ENCODE results near the gene OR10J4.
"Not testable (repeated sequence)": the region's sequence is repeated elsewhere in the genome, so short reads cannot be mapped to it uniquely, and the experiment has no call there.

OR10J4 gene

DNA sequence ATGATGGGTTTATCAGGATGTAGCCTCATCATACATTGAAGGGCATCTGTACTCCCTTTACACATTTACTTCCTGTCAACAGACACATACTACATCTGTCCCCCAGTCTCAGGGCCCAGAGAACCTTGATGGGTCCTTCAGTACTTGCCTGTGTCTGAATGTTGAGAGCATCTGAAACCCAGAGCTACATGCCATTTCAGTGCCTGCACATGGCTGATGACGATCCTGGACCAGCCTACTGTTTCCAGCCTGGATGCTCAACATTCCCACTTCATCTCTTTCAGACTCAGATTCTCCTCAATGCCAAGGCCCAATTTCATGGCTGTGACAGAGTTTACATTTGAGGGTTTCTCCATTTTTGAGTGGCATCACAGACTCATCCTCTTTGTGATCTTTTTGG lies at the start of gene OR10J4:
Gene OR10J4, plus strand, starts transcription at position 301 of the 400 bp plus-strand sequence.
- no peak for DNase-seq

DNA sequence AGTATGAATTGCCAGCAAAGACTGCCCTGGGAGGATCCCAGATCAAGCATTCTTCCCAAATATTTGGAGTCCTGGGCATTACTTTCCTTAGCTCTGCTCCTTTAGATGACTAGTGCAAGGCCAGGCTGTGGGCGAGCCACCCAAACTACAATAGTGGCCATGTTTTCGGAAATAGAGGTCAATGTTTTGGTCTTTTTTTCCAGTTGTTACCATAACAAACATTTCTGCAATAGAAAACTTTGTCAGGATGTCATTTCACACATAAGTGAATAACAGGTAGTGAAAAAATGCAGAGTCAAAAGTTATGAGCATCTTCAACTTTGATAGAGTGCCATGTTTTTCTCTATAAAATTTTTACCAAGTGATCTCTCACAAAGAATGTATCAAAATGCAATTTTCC lies 25.2 kb upstream of the OR10J4 start:
- no peak for DNase-seq

DNA sequence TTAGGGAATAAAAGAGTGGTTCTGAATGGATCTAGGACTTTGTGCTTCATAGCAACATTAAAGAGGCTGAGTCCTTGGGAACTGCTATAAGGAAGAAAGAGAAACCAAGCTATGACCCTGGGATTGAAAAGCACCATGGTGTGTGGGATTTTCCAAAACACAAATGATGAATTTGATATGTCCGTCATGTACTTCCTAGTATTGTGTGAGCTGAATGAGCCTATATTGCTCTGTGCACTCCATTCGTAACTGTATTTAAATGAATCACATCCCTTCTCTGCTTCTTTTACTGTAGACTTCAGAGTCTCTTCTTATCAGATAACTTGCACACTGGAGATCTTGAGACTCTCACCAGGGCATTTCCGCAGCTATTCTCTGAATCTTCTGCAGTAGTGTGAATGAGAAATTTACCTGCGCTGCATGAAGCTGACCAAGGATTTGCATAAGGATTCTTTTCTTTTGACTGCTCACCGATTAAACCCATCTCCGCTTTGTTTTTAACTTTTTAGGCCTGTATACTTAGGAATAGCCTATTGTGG lies 23.1 kb upstream of the OR10J4 start:
- DNase-seq, result no peak

DNA sequence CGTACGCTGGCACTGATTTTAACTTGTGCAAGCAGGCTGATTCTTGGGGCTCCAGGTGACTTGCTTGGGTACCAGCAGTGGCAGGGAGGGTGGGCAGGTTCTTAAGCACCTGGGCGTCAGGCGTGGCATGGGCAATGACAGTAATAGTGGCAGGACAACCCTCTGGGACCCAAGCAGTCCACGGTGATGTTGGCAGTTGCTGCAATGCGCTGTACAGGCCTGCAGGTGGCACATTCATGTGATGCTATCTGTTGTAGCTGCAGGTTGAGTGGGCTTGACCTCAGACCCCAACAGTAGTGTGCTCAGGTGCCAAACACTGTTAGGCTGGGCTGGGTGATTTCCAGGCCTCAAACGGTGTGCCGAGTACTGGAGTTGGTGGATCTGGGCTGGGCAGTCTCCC lies 10.2 kb upstream of the OR10J4 start:
- no peak for DNase-seq

DNA sequence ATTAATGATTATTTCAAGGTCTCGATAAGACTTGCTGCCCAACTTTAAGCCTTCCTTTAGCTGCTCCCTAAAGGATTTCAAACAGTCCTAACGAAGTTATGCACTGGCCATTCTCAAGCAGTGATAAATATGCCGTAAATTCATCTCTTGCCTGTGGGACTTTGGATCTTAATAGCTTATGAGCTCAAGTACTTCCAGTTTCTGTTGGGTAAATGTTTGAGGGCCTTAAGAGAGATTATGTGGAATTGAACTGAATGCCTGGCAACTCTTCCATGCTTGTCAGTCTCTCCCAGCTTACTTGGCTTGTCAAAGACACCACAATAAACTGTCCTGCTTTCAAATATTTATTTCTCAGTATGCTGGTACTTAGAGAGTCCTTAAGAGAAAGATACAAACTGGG lies 3.5 kb upstream of the OR10J4 start:
- DNase-seq, result no peak

DNA sequence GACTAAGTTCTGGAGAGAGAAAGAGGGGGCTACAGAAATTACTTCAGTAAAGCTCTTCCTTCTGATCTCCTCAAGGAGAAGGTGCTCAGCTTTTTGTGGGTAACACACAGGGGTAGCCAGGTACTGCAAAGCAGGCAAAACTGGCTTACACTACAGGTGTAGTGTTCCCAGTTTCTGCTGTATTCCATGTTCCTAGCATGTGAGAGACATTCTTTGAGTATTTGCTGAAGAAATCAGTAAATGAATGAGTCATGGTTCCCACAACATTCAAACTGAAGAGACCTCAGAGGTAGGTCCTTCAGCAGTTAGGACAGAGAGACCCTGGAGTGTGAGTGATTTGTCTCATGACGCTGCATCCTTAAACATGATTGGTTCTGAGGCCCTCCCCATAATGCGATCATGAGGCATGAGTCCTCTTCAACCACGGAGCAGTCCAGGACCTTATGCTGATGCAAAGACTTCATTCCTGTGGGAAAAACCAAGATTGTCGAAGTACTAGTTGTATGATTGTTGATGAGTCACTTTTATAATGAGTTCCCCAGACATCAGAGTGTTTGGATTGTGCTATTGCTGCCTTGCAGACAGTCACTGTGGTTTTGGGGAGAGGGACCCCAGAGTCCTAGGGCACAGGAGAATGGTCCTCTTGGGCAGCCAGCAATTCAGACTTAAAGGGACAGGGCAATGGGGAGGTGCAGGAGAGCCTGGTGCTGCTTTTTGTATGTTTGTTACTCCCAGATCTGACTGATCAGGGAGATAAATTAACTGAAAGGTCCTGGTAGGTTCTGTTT lies 2.7 kb upstream of the OR10J4 start:
- no peak for DNase-seq

DNA sequence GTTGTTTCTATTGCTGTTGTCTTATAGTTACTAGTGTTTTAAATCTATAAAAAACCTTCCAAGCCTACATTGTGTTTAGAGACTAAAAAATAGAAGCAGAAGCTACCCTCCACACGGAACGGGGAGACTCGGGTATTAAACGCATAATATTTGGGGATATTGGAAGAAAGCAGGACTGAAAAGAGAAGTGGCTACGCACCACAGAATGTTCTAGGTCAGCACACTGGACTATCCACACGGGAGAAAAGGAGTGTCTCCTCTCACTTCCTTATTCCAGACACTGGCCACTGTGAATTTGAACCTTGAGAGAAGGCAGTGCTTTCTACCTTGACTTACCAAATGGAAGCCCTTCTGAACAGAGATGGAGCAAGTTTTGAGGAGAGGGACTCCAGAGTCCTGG lies 1.0 kb upstream of the OR10J4 start:
- no peak for DNase-seq

DNA sequence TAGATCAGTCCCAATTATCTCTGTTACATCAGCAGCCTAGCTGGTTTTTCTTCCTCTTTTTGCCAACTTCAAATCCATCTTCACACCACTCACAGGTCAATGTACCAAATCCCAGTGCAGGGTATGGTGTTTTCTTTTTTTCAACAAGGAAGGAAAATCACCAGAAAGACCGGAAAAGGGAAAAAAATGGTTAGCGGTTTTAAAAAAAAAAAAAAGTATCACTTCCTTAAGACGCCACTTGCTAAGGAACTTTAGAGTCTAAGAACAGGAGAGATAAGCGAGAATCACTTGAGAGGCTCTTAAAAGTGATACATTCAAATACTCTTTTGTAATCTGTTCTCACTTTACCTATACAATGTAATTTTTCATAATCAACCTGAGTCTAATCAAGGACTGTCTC lies 4.5 kb downstream of the OR10J4 start:
- no peak for DNase-seq

DNA sequence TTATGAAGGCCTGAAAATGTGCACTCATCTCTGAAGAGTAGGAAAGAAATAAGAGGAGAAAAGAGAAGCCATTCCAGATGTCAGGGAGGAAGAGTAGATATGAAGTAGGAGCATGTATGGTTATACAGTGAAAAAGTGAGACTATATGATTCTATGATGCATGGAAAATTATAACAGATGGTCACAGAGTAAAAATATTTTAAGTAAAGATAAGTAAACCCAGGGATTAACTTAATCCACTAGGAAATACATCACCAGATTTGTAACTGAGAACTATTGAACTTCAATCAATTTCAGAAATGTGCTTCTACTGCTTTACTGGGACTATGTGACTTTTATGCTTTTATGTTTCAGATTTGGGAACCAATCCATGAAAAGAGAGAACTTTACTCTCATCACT lies 7.4 kb downstream of the OR10J4 start, which contains the start of gene OR10J1:
Gene OR10J1, plus strand, starts transcription at position 301 of the 400 bp plus-strand sequence. Its CDS starts 70 bp downstream, at position 371.
- DNase-seq, result no peak

DNA sequence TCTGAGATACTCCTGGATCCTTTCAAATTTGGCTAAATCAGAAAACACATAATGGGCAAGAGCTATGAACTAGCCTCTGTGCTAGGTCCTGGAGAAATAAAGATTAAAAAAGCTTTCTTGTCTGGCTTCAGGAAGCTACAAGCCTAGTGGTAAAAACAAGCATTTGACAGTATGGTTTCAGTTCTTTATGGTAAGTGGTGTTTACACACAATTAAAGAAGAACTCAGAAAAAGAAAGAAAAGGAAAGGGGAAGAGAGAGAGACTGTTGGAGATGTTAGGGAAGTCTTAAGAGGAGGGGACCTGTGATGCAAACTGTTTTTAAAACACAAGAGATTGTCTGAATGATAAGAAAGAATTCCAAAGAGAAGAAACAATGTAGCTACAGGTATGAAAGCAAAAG lies 9.4 kb downstream of the OR10J4 start:
- no peak for DNase-seq

DNA sequence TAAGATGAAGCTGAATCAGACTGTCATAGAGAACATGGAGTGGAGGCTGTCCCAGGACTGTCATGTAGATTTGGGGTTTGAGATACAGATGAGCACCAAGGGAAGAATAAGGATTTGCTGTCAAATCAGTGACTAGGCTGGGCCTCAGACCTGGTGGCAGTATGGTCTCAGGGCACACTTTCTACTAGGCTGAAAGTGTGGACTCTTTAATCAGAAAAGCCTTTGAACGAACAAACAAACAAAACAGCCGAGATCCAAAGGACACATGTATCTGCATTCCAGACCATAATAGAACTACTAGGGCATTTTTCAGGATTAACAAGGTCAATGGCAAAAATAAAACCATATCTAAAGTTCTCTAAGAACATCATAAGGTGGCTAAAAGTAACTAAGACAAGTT lies 10.4 kb downstream of the OR10J4 start:
- no peak for DNase-seq

DNA sequence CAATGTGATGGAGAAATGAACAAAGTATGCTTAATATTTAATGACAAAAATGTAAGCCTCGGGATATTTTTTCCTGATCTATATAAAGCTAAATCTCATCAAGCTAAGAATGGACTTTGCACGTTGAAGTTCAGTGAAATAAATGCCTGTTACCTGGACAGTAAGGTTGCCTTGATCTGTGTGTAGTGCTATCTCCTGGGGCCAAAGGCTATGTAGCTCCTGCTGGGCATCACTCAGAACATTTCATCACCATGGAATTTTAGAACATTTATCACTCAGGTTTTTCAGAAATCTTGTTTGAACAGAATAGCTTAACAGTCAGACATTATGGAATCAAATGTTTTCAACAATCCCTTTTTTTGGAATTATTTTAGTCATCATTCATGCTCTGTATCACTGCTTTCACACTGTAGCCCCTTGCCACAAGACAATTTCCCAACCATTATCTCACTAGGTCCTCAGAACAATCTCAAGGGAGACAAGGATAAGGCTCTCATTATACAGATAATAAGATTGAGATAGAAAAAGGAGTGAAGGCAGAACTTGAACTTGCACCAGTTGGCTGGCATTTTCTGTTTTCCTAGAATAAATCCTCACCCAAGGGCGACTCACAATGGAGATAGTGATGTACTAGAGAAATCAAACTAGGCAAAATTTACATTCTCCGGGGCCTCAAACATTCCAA lies 11.2 kb downstream of the OR10J4 start:
- DNase-seq, result no peak

DNA sequence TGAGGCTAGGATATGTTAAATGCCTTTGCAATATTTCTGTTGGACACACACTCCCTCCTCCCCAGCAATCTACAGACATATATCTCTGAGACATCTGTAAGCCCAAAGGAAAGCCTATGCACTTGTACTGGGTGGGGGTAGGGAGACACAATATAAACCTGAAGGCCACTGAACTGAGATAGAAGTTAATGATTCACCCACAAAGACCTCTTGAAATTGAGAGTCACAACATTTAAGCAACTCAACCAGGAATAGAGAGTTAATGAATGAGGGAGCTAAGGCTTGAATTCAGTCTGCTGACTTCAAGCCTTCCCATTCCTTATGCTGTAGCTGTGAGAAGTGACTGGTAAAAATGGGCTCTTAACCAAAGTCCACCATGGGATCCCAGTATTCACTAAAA lies 12.5 kb downstream of the OR10J4 start:
- DNase-seq, result no peak

DNA sequence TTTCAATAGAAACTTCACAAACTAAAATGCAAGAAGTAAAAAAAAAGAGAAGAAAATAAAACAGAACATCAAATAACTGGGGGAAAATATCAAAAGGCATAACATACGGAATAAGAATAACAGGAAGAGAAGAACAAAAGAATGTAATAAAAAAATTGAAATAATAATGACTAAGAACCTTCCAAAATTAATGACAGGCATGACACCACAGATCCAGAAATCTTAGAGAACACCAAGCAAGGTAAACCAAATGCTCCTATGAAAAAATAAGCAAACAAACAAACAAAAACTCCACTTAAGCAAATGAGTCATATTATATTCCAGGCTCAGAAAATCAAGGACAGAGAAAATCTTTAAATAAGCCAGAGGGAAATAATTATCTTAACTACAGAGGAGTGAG lies 16.2 kb downstream of the OR10J4 start:
- DNase-seq, result no peak

DNA sequence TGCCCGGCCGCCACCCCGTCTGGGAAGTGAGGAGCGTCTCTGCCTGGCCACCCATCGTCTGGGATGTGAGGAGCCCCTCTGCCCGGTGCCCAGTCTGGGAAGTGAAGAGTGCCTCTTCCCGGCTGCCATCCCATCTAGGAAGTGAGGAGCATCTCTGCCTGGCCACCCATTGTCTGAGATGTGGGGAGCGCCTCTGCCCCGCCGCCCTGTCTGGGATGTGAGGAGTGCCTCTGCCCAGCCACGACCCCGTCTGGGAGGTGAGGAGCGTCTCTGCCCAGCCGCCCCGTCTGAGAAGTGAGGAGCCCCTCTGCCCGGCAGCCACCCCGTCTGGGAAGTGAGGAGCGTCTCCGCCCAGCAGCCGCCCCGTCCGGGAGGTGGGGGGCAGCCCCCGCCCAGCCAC lies 17.6 kb downstream of the OR10J4 start:
- DNase-seq, result not testable (repeated sequence)

DNA sequence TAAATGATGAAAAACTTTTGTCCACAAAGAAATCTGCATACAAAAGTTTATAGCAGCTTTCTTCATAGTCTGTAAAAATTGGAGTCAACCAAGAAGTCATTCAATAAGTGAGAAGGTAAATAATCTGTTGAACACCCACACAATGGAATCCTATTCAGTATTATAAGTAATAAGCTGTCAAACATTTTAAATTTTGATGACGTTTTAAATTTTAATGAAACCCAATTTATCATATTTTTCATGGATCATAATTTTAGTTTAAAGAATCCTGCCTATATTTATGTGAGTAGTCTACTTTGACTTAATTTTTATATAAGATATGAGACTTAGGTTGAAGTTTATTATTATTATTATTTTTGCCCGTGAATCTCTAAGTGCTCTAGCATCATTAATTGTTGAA lies 27.5 kb downstream of the OR10J4 start:
- DNase-seq, result no peak

DNA sequence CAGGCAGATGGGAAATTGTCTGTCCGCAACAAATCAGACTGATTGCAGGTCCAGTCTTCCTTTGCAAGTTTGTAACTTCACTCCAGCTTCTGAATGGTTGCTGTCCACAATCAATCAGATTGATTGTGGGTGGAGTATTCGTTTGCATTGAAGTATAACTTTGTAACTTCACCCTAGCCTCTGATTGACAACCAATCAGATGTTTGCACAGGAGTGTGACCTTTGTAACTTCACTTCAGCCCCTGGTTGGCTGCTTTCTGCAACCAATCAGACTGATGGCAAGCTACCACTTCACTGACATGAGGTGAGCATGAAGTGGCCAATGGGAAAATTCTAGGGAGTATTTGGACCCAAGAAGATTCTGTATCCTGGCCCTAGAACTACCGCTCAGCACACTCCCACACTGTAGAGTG lies 33.2 kb downstream of the OR10J4 start:
- no peak for DNase-seq

DNA sequence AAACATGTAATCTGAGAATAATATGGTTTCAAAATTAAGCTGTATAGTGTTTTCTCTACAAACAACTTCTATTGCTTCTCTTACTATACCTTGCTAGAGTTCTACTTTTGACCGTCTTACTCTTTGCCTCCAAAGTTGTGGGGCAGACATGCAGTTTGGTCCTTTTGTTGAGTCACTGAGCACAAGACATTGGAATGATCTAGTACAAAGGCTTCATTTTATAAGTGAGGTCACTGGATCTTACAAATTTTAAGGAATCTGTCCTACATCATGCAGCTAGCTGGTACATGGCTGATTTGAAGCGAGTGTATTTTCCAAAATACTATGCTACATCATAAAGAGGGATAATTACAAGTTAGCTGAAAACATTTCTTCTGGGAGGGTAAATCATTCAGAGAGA lies 36.3 kb downstream of the OR10J4 start:
- no peak for DNase-seq

DNA sequence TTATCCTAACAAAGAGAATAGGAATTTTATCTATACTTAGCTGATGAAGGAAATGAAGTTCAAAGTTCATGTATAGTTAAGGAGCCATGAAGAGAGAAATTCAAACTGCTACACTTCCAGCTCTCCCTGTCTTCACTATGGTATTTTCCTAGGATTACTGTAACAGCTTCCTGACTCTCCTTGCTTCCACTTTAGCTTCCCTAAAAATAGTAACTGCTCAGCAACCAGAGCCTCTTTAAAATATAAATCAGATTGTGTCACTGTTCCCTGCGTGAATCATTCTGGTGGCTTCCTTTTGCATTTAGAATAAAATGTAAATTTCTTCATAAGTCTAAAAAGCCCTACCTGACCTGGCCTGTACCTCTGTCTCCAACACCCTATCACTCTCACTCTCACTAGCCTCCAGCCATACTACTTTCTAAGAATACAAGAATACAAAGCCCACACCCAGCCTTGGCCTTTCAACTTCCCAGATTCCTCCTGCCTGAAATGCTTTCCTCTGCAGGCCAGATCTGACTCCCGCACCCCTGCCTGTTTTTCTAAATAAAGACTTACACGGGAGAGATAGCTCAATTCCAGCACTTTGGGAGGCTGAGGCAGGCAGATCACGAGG lies 38.0 kb downstream of the OR10J4 start:
- no peak for DNase-seq

DNA sequence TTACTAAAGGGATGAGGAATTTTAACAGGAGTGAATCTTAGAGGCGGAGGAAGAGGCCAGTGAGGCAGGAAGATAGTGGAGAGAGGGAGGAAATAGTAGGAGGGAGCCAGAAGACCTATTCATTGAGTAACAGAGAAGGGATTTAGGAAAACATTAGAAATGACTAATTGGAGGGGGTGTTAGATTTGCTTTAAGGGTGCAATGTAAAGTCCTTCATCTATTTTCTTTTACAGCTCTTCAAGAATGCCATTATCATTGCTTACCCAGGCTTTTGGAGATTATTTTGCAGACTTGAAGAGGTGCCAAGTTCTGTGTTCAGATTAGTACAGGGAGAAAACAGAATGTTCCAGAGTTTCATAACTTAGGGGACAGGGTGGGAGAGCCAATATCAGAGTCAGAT lies 41.3 kb downstream of the OR10J4 start:
- DNase-seq, result no peak

DNA sequence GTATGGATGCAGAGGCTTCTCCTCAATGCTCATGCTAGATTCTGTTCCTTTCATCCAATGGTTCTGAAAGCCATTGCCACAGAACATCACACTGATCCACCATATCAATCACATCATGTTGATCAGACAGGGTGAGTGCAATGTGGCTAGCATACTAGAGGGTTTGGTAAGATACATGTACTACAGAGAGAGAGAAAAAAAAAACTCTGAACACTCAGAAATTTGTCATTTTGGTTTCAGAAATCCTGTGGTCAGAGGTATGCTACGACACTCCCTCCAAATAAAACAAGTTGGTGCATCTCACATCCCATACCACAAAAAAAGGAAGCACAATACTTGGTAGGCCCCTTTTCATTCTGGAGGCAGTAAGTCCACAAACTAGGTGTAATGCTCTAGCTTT lies 42.9 kb downstream of the OR10J4 start:
- no peak for DNase-seq
